ENCODE measurements around the gene GPR65. TPM values are rescaled to one million over a fixed set of nuclear protein-coding genes. Genes with fewer than 3 reads are reported as not detected.

Gene GPR65
- total and polyA plus RNA-seq, 10 of the 15 experiments (the other 5 are each of a cell fraction or from before 2014, with no cell fraction given) = 4.4 to 14.7 (median 9.4) TPM

DNA sequence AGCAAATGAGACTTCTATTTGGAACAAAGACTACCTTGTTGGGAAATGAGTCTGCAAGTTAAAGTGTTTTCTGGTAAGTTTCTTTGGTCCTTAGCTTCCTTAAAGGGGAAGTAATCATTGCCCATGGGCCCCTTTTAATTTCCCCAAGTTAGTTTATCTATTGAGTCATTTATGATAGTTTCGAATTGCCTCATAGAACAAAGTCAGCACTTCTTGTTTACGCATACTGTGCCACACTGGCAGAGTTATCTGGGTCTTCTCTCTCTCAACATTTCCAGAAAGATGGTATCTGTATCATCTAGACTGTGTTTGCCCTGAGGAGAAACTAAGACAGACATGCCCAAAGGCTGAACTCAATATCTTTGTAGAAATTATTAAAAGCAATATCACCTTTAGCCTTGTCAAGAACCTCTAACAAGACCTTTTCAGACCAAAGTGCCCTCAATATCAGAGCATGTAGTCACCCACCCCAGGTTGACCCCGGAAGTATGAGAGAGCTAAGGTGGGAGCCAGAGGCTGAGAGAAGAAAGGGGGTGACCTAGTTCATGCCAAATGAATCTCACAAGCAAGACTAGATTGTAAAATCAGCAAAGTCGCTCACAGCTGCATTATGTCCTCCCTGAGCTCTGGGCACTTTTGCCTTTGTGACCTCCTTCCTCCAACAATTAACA lies 40.0 kb downstream of the GPR65 start:
- ChIA-PET CTCF (interaction anchor here (0.5 kb wide), 1 partner anchor 299 kb away, joined by 4 read pairs; no protein-coding TSS in a partner anchor), POLR2A (no interaction called here), SMC1A (ENCODE audit: uncharacterized antibody, unreplicated experiment) (interaction anchor here (1.4 kb wide), 1 partner anchor 50 kb away, joined by 3 read pairs; no protein-coding TSS in a partner anchor), RAD21 (ENCODE audit: unreplicated experiment) (interaction anchor here (1.0 kb wide), 1 partner anchor 50 kb away, joined by 3 read pairs; no protein-coding TSS in a partner anchor)
- BruUV-seq (replicated peaks) = no TSS peak
- no peaks in the 10 kb centered on the region for H3K79me2 ChIP-seq (ENCODE audit: control insufficient read depth, insufficient read depth, low read length)
- H3K27me3 ChIP-seq (replicated peaks in 1 of 2; ENCODE audit: control insufficient read depth in 2 of 2, insufficient read depth in 2 of 2, low read length in 1 of 2) = peaks cover 0 to 3% of the 10 kb centered on the region in 2 experiments; a peak in 1 of 4 replicates
- H4K20me1 ChIP-seq (ENCODE audit: control insufficient read depth, insufficient read depth) = no peaks in the 10 kb centered on the region
- no peaks in the 10 kb centered on the region for H3K4me1 ChIP-seq (ENCODE audit: control insufficient read depth, insufficient read depth, low read length)
- intact Hi-C loops (cut with micrococcal nuclease; ENCODE audit: unreplicated experiment) = no loop called here
- H3K27ac ChIP-seq (ENCODE audit: control insufficient read depth, insufficient read depth) = no peak overlapping the region
- H2AFZ ChIP-seq (ENCODE audit: control insufficient read depth, low read depth, low read length) = no peak overlapping the region
- H3K9me3 ChIP-seq (replicated peaks; ENCODE audit: control insufficient read depth, insufficient read depth, low read length) = no peaks in the 10 kb centered on the region
- H3K9ac ChIP-seq (ENCODE audit: control insufficient read depth, insufficient read depth, low read length) = no peak overlapping the region
- no peak overlapping the region for H3K4me3 ChIP-seq
- WGBS (ENCODE audit: insufficient coverage, insufficient replicate concordance, low lambda C conversion rate, missing lambda C conversion rate) = 34% methylated on average over 4 of the region's 4 CpGs
- in situ Hi-C loops (cut with MboI) = no loop called here
- DNase-seq (ENCODE audit: low read depth, low spot score) (no peak), FAIRE-seq (no peak), ATAC-seq (peak; percentile 86)
- no peak overlapping the region for H3K4me2 ChIP-seq (ENCODE audit: control insufficient read depth, insufficient read depth)
- H3K36me3 ChIP-seq (ENCODE audit: control insufficient read depth in 2 of 2, insufficient read depth in 2 of 2, low read length in 1 of 2) = no peaks in the 10 kb centered on the region
- TF ChIP-seq NRF1 (conservative IDR thresholded peaks at IDR 0.05; ENCODE audit: low read depth, low read length) = no peak
- TF ChIP-seq KDM1A (IDR thresholded peaks at IDR 0.05; ENCODE audit: borderline replicate concordance) = no peak
- TF ChIP-seq EP300 (IDR thresholded peaks at IDR 0.05; ENCODE audit: borderline replicate concordance in 1 of 2, control insufficient read depth in 1 of 2, low read depth in 2 of 2, low read length in 2 of 2) = no peak
- no peak for TF ChIP-seq SUPT20H (IDR thresholded peaks at IDR 0.05; ENCODE audit: borderline replicate concordance, control insufficient read depth, low read depth, low read length)
- no peak for TF ChIP-seq NBN (IDR thresholded peaks at IDR 0.05)
- TF ChIP-seq, protein P1, sequence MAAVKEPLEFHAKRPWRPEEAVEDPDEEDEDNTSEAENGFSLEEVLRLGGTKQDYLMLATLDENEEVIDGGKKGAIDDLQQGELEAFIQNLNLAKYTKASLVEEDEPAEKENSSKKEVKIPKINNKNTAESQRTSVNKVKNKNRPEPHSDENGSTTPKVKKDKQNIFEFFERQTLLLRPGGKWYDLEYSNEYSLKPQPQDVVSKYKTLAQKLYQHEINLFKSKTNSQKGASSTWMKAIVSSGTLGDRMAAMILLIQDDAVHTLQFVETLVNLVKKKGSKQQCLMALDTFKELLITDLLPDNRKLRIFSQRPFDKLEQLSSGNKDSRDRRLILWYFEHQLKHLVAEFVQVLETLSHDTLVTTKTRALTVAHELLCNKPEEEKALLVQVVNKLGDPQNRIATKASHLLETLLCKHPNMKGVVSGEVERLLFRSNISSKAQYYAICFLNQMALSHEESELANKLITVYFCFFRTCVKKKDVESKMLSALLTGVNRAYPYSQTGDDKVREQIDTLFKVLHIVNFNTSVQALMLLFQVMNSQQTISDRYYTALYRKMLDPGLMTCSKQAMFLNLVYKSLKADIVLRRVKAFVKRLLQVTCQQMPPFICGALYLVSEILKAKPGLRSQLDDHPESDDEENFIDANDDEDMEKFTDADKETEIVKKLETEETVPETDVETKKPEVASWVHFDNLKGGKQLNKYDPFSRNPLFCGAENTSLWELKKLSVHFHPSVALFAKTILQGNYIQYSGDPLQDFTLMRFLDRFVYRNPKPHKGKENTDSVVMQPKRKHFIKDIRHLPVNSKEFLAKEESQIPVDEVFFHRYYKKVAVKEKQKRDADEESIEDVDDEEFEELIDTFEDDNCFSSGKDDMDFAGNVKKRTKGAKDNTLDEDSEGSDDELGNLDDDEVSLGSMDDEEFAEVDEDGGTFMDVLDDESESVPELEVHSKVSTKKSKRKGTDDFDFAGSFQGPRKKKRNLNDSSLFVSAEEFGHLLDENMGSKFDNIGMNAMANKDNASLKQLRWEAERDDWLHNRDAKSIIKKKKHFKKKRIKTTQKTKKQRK (IDR thresholded peaks at IDR 0.05; ENCODE audit: low read depth, low read length) = no peak
- TF ChIP-seq SPI1 (IDR thresholded peaks at IDR 0.05; ENCODE audit: borderline replicate concordance, insufficient read depth, low read depth, low read length) = 0 out of 2 replicates have a peak, but pooled peaks have one; percentile 4
- TF ChIP-seq CEBPB (IDR thresholded peaks at IDR 0.05; ENCODE audit: borderline replicate concordance in 1 of 2, low read depth in 2 of 2, low read length in 2 of 2) = no peak
- TF ChIP-seq RELA (IDR thresholded peaks at IDR 0.05; ENCODE audit: borderline replicate concordance, partially characterized antibody) = no peak
- TF ChIP-seq, protein P2, sequence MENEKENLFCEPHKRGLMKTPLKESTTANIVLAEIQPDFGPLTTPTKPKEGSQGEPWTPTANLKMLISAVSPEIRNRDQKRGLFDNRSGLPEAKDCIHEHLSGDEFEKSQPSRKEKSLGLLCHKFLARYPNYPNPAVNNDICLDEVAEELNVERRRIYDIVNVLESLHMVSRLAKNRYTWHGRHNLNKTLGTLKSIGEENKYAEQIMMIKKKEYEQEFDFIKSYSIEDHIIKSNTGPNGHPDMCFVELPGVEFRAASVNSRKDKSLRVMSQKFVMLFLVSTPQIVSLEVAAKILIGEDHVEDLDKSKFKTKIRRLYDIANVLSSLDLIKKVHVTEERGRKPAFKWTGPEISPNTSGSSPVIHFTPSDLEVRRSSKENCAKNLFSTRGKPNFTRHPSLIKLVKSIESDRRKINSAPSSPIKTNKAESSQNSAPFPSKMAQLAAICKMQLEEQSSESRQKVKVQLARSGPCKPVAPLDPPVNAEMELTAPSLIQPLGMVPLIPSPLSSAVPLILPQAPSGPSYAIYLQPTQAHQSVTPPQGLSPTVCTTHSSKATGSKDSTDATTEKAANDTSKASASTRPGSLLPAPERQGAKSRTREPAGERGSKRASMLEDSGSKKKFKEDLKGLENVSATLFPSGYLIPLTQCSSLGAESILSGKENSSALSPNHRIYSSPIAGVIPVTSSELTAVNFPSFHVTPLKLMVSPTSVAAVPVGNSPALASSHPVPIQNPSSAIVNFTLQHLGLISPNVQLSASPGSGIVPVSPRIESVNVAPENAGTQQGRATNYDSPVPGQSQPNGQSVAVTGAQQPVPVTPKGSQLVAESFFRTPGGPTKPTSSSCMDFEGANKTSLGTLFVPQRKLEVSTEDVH (IDR thresholded peaks at IDR 0.05; ENCODE audit: low read depth, partially characterized antibody) = no peak
- TF ChIP-seq, protein P3, sequence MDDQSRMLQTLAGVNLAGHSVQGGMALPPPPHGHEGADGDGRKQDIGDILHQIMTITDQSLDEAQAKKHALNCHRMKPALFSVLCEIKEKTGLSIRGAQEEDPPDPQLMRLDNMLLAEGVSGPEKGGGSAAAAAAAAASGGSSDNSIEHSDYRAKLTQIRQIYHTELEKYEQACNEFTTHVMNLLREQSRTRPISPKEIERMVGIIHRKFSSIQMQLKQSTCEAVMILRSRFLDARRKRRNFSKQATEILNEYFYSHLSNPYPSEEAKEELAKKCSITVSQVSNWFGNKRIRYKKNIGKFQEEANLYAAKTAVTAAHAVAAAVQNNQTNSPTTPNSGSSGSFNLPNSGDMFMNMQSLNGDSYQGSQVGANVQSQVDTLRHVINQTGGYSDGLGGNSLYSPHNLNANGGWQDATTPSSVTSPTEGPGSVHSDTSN (IDR thresholded peaks at IDR 0.05; ENCODE audit: insufficient replicate concordance, low read depth, low read length) = no peak
- no peak for TF ChIP-seq TCF3 (IDR thresholded peaks at IDR 0.05; ENCODE audit: borderline replicate concordance, insufficient read depth, low read depth, low read length)
- TF ChIP-seq SRF (IDR thresholded peaks at IDR 0.05; ENCODE audit: low read depth in 2 of 2, low read length in 2 of 2) = no peak
- TF ChIP-seq NR2F1 (conservative IDR thresholded peaks at IDR 0.05) = 0 out of 2 replicates have a peak, but pooled peaks have one; percentile 11
- no peak for TF ChIP-seq SREBF1 (IDR thresholded peaks at IDR 0.05; ENCODE audit: low read length)
- TF ChIP-seq JUNB (IDR thresholded peaks at IDR 0.05) = peak; percentile 52

All from GM12878 (cell line).